ENCODE results near the gene HOXB3. TPM values are rescaled to one million over a fixed set of nuclear protein-coding genes. Genes with fewer than 3 reads are reported as not detected.

HOXB3 gene
- total RNA-seq, 2 experiments from 2014 or later = 10.8 to 12.1 TPM

GRCh38 chr17:48615047-48615962, 25.3 kb upstream of the HOXB3 start, which contains the start of gene HOXB8:
Gene HOXB8, minus strand, starts transcription at chr17:48615292. Its CDS starts 588 bp downstream, at chr17:48614704.
- Mint-ChIP-seq H3K9me3 (no peaks in the 10 kb centered on the region), H3K27me3 (peaks cover 84% of the 10 kb centered on the region), H3K36me3 (ENCODE audit: low read depth) (peaks cover 9% of the 10 kb centered on the region), H3K27ac (peak within 1 kb of the TSS; percentile 62), H3K4me3 (peak within 1 kb of the TSS; percentile 35), H3K4me1 (peaks cover 54% of the 10 kb centered on the region)
- CTCF ChIA-PET = interaction anchor here (0.8 to 1.3 kb wide), 7 partner anchors 21 to 353 kb away, joined by 3 to 5 read pairs (median 3); partner anchors contain the start of genes HOXB5 and PRAC2
- DNase-seq = no peak
- POLR2A ChIA-PET = interaction anchor here (0.8 to 1.4 kb wide), 5 partner anchors 8 to 22 kb away, joined by 3 to 5 read pairs (median 3); no protein-coding TSS in a partner anchor

GRCh38 chr17:48613862-48614694, 24.0 kb upstream of the HOXB3 start:
- Mint-ChIP-seq H3K4me1 (peaks cover 54% of the 10 kb centered on the region), H3K36me3 (ENCODE audit: low read depth) (peaks cover 9% of the 10 kb centered on the region), H3K9me3 (no peaks in the 10 kb centered on the region), H3K4me3 (peak overlapping the region; percentile 35), H3K27me3 (peaks cover 80% of the 10 kb centered on the region), H3K27ac (no peak overlapping the region)
- ChIA-PET CTCF (interaction anchor here (0.6 to 2.4 kb wide), 10 partner anchors 8 to 587 kb away, joined by 3 to 9 read pairs (median 4); partner anchors contain the start of genes HOXB5, HOXB9 and PRAC2), POLR2A (interaction anchor here (0.8 to 1.9 kb wide), 4 partner anchors 11 to 110 kb away, joined by 3 to 7 read pairs (median 4); partner anchors contain the start of gene HOXB5)
- DNase-seq = no peak

GRCh38 chr17:48612854-48613691, 23.0 kb upstream of the HOXB3 start:
- no peak overlapping the region for H3K27ac Mint-ChIP-seq
- peak; percentile 54 for DNase-seq
- H3K4me1 Mint-ChIP-seq = peaks cover 48% of the 10 kb centered on the region

GRCh38 chr17:48612456-48612853, 22.4 kb upstream of the HOXB3 start:
- H3K4me3 Mint-ChIP-seq = peak overlapping the region; percentile 62
- no peaks in the 10 kb centered on the region for H3K9me3 Mint-ChIP-seq
- POLR2A ChIA-PET = interaction anchor here (0.9 to 1.9 kb wide), 4 partner anchors 14 to 347 kb away, joined by 3 to 7 read pairs (median 4); partner anchors contain the start of genes HOXB5 and HOXB9
- H3K27ac Mint-ChIP-seq = no peak overlapping the region
- CTCF ChIA-PET = interaction anchor here (0.8 to 2.4 kb wide), 15 partner anchors 9 to 532 kb away, joined by 3 to 9 read pairs (median 4); partner anchors contain the start of genes HOXB5, HOXB9 and PRAC2
- peaks cover 77% of the 10 kb centered on the region for H3K27me3 Mint-ChIP-seq
- H3K4me1 Mint-ChIP-seq = peaks cover 47% of the 10 kb centered on the region
- DNase-seq = no peak
- peaks cover 11% of the 10 kb centered on the region for H3K36me3 Mint-ChIP-seq (ENCODE audit: low read depth)

More at GRCh38 chr17:48612854-48613691, 23.0 kb upstream of the HOXB3 start:
- Mint-ChIP-seq H3K9me3 (no peaks in the 10 kb centered on the region), H3K36me3 (ENCODE audit: low read depth) (peaks cover 11% of the 10 kb centered on the region), H3K4me3 (peak overlapping the region; percentile 65), H3K27me3 (peaks cover 79% of the 10 kb centered on the region)
- CTCF ChIA-PET = interaction anchor here (0.8 to 2.4 kb wide), 17 partner anchors 9 to 586 kb away, joined by 3 to 9 read pairs (median 4); partner anchors contain the start of genes HOXB5, HOXB9 and PRAC2
- POLR2A ChIA-PET = interaction anchor here (0.9 to 1.9 kb wide), 4 partner anchors 13 to 348 kb away, joined by 3 to 7 read pairs (median 4); partner anchors contain the start of genes HOXB5 and HOXB9

GRCh38 chr17:48611681-48612455, 21.8 kb upstream of the HOXB3 start:
- ChIA-PET CTCF (no interaction called here), POLR2A (interaction anchor here (1.2 kb wide), 1 partner anchor 347 kb away, joined by 4 read pairs; no protein-coding TSS in a partner anchor)
- H3K9me3 Mint-ChIP-seq = no peaks in the 10 kb centered on the region
- peaks cover 76% of the 10 kb centered on the region for H3K27me3 Mint-ChIP-seq
- H3K4me1 Mint-ChIP-seq = peaks cover 41% of the 10 kb centered on the region
- peaks cover 11% of the 10 kb centered on the region for H3K36me3 Mint-ChIP-seq (ENCODE audit: low read depth)
- DNase-seq = no peak
- peak overlapping the region; percentile 88 for H3K4me3 Mint-ChIP-seq
- no peak overlapping the region for H3K27ac Mint-ChIP-seq

- Mint-ChIP-seq H3K27ac (peak overlapping the region; percentile 53), H3K4me1 (peaks cover 39% of the 10 kb centered on the region), H3K27me3 (peaks cover 76% of the 10 kb centered on the region), H3K4me3 (peak overlapping the region; percentile 88), H3K36me3 (ENCODE audit: low read depth) (peaks cover 11% of the 10 kb centered on the region), H3K9me3 (no peaks in the 10 kb centered on the region)
- ChIA-PET CTCF (no interaction called here), POLR2A (no interaction called here)
- no peak for DNase-seq
Observed at GRCh38 chr17:48611213-48611612, 21.2 kb upstream of the HOXB3 start.

GRCh38 chr17:48610282-48611211, 20.5 kb upstream of the HOXB3 start, which contains the start of gene HOXB7:
Gene HOXB7, minus strand, starts transcription at chr17:48611017. Its CDS starts 99 bp downstream, at chr17:48610918.
- Mint-ChIP-seq H3K27me3 (peaks cover 74% of the 10 kb centered on the region), H3K4me3 (peak within 1 kb of the TSS; percentile 88), H3K27ac (peak within 1 kb of the TSS; percentile 53), H3K4me1 (peaks cover 39% of the 10 kb centered on the region), H3K9me3 (no peaks in the 10 kb centered on the region), H3K36me3 (ENCODE audit: low read depth) (peaks cover 8% of the 10 kb centered on the region)
- ChIA-PET POLR2A (interaction anchor here (0.8 to 1.6 kb wide), 7 partner anchors 9 to 562 kb away, joined by 3 to 10 read pairs (median 4); partner anchors contain the start of genes HOXB9 and NFE2L1), CTCF (interaction anchor here (0.7 to 1.6 kb wide), 4 partner anchors 8 to 19 kb away, joined by 3 to 10 read pairs (median 4); no protein-coding TSS in a partner anchor)
- peak; percentile 77 for DNase-seq

GRCh38 chr17:48609759-48610281, 19.8 kb upstream of the HOXB3 start:
- H3K4me3 Mint-ChIP-seq = peak overlapping the region; percentile 88
- POLR2A ChIA-PET = interaction anchor here (0.8 to 1.7 kb wide), 9 partner anchors 8 to 562 kb away, joined by 3 to 10 read pairs (median 4); partner anchors contain the start of genes HOXB5, HOXB9 and NFE2L1
- CTCF ChIA-PET = interaction anchor here (0.7 to 1.6 kb wide), 4 partner anchors 8 to 20 kb away, joined by 3 to 10 read pairs (median 4); no protein-coding TSS in a partner anchor
- peaks cover 75% of the 10 kb centered on the region for H3K27me3 Mint-ChIP-seq
- H3K27ac Mint-ChIP-seq = no peak overlapping the region
- peaks cover 38% of the 10 kb centered on the region for H3K4me1 Mint-ChIP-seq
- peaks cover 8% of the 10 kb centered on the region for H3K36me3 Mint-ChIP-seq (ENCODE audit: low read depth)
- DNase-seq = no peak
- H3K9me3 Mint-ChIP-seq = no peaks in the 10 kb centered on the region

GRCh38 chr17:48609033-48609432, 19.0 kb upstream of the HOXB3 start:
- no peaks in the 10 kb centered on the region for H3K9me3 Mint-ChIP-seq
- no peak for DNase-seq
- no peak overlapping the region for H3K27ac Mint-ChIP-seq
- peak overlapping the region; percentile 88 for H3K4me3 Mint-ChIP-seq
- H3K36me3 Mint-ChIP-seq (ENCODE audit: low read depth) = peaks cover 8% of the 10 kb centered on the region
- CTCF ChIA-PET = interaction anchor here (0.7 to 1.6 kb wide), 3 partner anchors 9 to 584 kb away, joined by 4 to 10 read pairs (median 5); no protein-coding TSS in a partner anchor
- H3K4me1 Mint-ChIP-seq = peaks cover 38% of the 10 kb centered on the region
- POLR2A ChIA-PET = interaction anchor here (1.1 to 1.7 kb wide), 6 partner anchors 10 to 142 kb away, joined by 3 to 4 read pairs (median 4); partner anchors contain the start of gene HOXB5
- peaks cover 76% of the 10 kb centered on the region for H3K27me3 Mint-ChIP-seq
